Fibroblast of lung (primary cell): ENCODE results near the gene TUSC1. TPM values are rescaled to one million over a fixed set of nuclear protein-coding genes. Genes with fewer than 3 reads are reported as not detected.
"Not testable (repeated sequence)": the region's sequence is repeated elsewhere in the genome, so short reads cannot be mapped to it uniquely, and the experiment has no call there.

Experiments used
- DNase-seq, 2 donors: peaks; one replicate each; pipeline versions ENCODE4 v3.0.0 to v3.0.0-alpha.2; 2010; ENCODE audit warnings: low read depth in 2 of 2
- H2AFZ ChIP-seq: 2 replicates; pipeline ENCODE4 v1.5.1; 2012; ENCODE audit warnings: low read length, control low read depth, inconsistent platforms
- H3K27ac ChIP-seq: 2 replicates; pipeline ENCODE4 v1.5.1; 2011; ENCODE audit warnings: low read length, control low read depth; ENCODE audit not compliant: insufficient read depth
- H3K27me3 ChIP-seq: 2 replicates; pipeline ENCODE4 v1.5.1; 2011; ENCODE audit warnings: mild to moderate bottlenecking, low read length; ENCODE audit not compliant: control insufficient read depth, insufficient read depth
- H3K36me3 ChIP-seq: 2 replicates; pipeline ENCODE4 v1.5.1; 2011; ENCODE audit warnings: low read length; ENCODE audit not compliant: control insufficient read depth, insufficient read depth
- H3K4me1 ChIP-seq: 2 replicates; pipeline ENCODE4 v1.5.1; 2011; ENCODE audit warnings: low read length; ENCODE audit not compliant: control insufficient read depth, insufficient read depth; ENCODE audit errors: extremely low read depth
- H3K4me2 ChIP-seq: 2 replicates; pipeline ENCODE4 v1.5.1; 2011; ENCODE audit warnings: low read length, control low read depth; ENCODE audit not compliant: insufficient read depth; ENCODE audit errors: extremely low read depth
- H3K4me3 ChIP-seq, 4 experiments: fragments of 200-600 bp in 1 of 4; sonication (generic) in 1 of 4; replicated peaks in 1 of 4; 2 replicates each; pipeline ENCODE4 v1.5.1; 2011 to 2016; ENCODE audit warnings: low read length in 4 of 4, low read depth in 3 of 4, mild to moderate bottlenecking in 3 of 4, control low read depth in 2 of 4, inconsistent platforms in 1 of 4, mixed read lengths in 1 of 4; ENCODE audit not compliant: insufficient read depth in 1 of 4; ENCODE audit errors: control extremely low read depth in 1 of 4
- H3K79me2 ChIP-seq: 2 replicates; pipeline ENCODE4 v1.5.1; 2012; ENCODE audit warnings: mild to moderate bottlenecking, low read length, inconsistent platforms; ENCODE audit not compliant: control insufficient read depth, insufficient read depth
- H3K9ac ChIP-seq: 2 replicates; pipeline ENCODE4 v1.5.1; 2011; ENCODE audit warnings: mild to moderate bottlenecking, low read length, control low read depth; ENCODE audit not compliant: insufficient read depth
- H3K9me3 ChIP-seq: 2 replicates; pipeline ENCODE4 v1.5.1; 2012; ENCODE audit warnings: low read depth, low read length; ENCODE audit not compliant: control insufficient read depth, insufficient read depth
- H4K20me1 ChIP-seq: 2 replicates; pipeline ENCODE4 v1.5.1; 2011; ENCODE audit warnings: low read length; ENCODE audit not compliant: control insufficient read depth, insufficient read depth; ENCODE audit errors: extremely low read depth
- CTCF ChIP-seq, 2 donors: IDR thresholded peaks in 1 of 2; conservative IDR thresholded peaks in 1 of 2; 1 replicate in 1 of 2; 2 replicates in 1 of 2; pipeline ENCODE4 v1.5.1; 2011 to 2012; ENCODE audit warnings: low read length in 2 of 2, control low read depth in 1 of 2, inconsistent platforms in 1 of 2, low read depth in 1 of 2, mild to moderate bottlenecking in 1 of 2
- EZH2 ChIP-seq: IDR thresholded peaks from 2 replicates; pipeline ENCODE4 v1.5.1; 2012; ENCODE audit warnings: low read length, control low read depth, mild to moderate bottlenecking; ENCODE audit errors: missing control alignments
- polyA plus RNA-seq, 2 donors: library from polyadenylated mRNA; depleted of rRNA in 1 of 2; stranded (reverse) in 1 of 2; unstranded in 1 of 2; fragments of >200 nt; gene quantifications; 2 replicates each; pipeline ENCODE4 v1.2.1, GENCODE V29; 2011 to 2012; ENCODE audit warnings: missing spikeins in 1 of 2
- total RNA-seq: library from RNA; depleted of rRNA; stranded (reverse); fragments of >200 nt; gene quantifications from 2 replicates; pipeline ENCODE4 v1.2.1, GENCODE V29; 2014

The TUSC1 gene
- total and polyA plus RNA-seq, 2 donors (not counting 1 experiment from before 2014, with no cell fraction given), result 4.9 to 7.9 TPM

- Histone ChIP-seq H3K79me2 (no peaks in the 10 kb centered on the region), H3K9me3 (no peaks in the 10 kb centered on the region), H3K9ac (no peak overlapping the region), H3K36me3 (no peaks in the 10 kb centered on the region), H3K4me3 (no peak overlapping the region), H3K27me3 (no peaks in the 10 kb centered on the region), H2AFZ (no peak overlapping the region), H4K20me1 (no peaks in the 10 kb centered on the region), H3K4me2 (no peak overlapping the region), H3K4me1 (no peaks in the 10 kb centered on the region), H3K27ac (no peak overlapping the region)
- TF ChIP-seq CTCF (conservative IDR thresholded peaks at IDR 0.05 in 1 of 2, IDR thresholded peaks at IDR 0.05 in 1 of 2; ENCODE audit: low read depth in 1 of 2, low read length in 2 of 2) (no peak), EZH2 (no peak)
- DNase-seq, result peak; percentile 10 to 43
Observed at GRCh38 chr9:25703701-25704357, 25.6 kb upstream of the TUSC1 start.

DNA sequence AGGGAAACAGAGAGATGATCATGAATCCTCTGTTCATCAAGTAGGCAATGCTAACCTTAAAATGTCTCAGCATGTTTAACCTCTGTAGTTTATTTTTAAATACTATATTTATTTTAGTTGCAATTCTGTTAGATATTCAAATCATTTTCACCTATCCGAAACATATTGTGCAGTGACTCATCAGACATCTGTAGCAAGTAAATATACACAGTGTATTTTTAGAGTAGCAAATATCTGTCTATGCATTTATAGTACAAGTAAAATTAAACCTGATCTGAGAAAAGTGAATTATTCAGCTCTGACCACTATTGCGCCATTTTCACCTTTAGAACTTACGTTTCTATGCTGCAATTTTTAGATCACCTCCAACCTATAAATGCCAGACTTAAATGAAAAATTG is 24.3 kb upstream of the TUSC1 start:
- Histone ChIP-seq H3K27me3 (no peaks in the 10 kb centered on the region), H2AFZ (no peak overlapping the region), H3K9me3 (no peaks in the 10 kb centered on the region), H3K36me3 (no peaks in the 10 kb centered on the region), H3K27ac (no peak overlapping the region), H4K20me1 (no peaks in the 10 kb centered on the region), H3K4me1 (no peaks in the 10 kb centered on the region), H3K4me2 (no peak overlapping the region), H3K9ac (no peak overlapping the region), H3K4me3 (no peak overlapping the region), H3K79me2 (no peaks in the 10 kb centered on the region)
- peak in 1 of 2 donors; percentile 16 for DNase-seq
- TF ChIP-seq EZH2 (no peak), CTCF (conservative IDR thresholded peaks at IDR 0.05 in 1 of 2, IDR thresholded peaks at IDR 0.05 in 1 of 2; ENCODE audit: low read depth in 1 of 2, low read length in 2 of 2) (no peak)

GRCh38 chr9:25700899-25701298 is 22.7 kb upstream of the TUSC1 start:
- not testable (repeated sequence) for H3K4me1 ChIP-seq, H3K9me3 ChIP-seq, H3K27me3 ChIP-seq, H4K20me1 ChIP-seq, H3K27ac ChIP-seq, H3K4me3 ChIP-seq, H3K9ac ChIP-seq, H3K79me2 ChIP-seq, H3K36me3 ChIP-seq, H2AFZ ChIP-seq, H3K4me2 ChIP-seq
- DNase-seq, result peak; percentile 17 to 21
